AG08395 (cell line): ENCODE data around the gene ERC1.
A peak's percentile ranks its signal among the peaks of the same experiment; 100 is the strongest.
"Not testable (repeated sequence)": the region's sequence is repeated elsewhere in the genome, so short reads cannot be mapped to it uniquely, and the experiment has no call there.

Experiments used
- DNase-seq: peaks from one replicate; pipeline ENCODE4 v3.0.0; 2012; ENCODE audit warnings: mixed read lengths, low spot score

The ERC1 gene

DNA sequence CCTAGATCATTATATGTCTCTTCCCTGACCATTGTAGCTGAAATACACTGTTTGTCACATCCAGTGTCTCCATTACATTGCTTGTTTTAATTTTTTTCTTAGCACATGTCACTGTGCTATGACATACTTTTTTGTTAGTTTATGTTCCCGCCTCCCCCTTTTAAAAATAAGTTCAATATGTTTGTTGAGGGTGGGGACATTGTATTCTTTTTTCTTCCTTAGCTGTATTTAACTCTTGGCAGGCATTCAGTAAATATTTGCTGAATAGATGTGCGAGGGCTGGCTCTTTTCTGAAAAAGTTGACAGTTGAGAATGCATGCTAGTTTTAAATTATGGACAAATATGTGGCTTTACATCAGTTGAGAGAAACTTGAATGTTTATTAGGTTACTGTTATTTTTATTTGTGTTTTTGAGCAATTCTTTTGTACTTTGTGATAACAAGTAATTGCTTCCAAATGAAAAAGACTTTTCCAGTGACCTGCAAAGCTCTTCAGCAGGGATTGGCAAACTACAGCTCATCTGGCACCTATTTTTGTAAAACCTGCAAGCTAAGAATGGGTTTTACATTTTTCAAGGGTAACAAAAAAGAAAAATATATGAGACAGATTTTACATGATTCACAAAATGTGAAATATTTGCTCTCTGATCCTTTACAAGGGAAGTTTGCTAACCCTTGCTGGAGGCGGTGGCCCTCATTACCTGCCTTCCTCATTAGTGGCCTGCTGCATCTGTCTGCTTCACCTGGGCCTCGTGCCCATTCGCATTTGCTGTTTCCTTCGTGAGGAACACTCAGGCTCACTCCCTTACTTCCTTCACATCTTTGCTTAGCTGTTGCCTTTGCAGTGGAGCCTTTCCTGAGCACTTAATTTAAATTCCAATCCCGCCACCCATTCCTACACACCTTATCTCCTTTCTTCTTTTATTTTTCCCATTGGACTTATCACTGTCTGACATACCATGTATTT, 229.4 kb downstream of the ERC1 start:
- DNase-seq: no peak

DNA sequence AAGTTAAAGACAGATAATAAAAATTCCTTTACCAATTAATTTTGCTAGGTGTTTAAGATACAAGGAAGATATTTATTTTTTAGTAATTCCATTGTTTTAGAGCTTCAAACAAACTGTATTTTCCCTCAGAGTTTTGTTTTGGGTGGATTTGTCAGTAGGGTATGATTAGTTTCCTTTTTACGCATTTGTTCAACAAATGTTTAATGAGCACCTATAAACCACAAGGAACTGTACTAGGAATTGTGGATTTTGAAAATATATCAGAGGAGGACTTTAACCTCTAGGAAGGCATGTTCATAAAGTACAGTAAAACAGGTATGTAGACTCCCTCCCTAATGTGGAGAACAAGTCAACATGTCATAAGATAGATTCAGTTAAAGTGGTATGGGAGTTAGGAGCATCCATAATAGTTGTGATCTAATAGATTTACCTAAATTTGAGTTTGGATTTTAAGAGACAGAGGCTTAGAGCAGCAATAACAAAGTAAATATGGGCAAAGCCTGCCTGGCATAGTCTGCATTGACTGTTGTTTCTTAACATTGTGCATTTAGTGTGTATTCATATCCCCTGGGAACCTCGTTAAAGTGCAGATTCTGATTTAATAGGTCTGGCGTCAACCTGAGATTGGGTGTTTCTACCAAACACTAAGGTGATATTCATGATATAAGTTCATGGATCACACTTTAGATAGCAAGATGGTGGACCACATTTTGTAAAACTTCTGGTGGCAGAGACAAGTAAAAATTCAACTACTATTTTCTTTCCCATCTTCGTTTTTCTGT, 232.0 kb downstream of the ERC1 start:
- DNase-seq: no peak

DNA sequence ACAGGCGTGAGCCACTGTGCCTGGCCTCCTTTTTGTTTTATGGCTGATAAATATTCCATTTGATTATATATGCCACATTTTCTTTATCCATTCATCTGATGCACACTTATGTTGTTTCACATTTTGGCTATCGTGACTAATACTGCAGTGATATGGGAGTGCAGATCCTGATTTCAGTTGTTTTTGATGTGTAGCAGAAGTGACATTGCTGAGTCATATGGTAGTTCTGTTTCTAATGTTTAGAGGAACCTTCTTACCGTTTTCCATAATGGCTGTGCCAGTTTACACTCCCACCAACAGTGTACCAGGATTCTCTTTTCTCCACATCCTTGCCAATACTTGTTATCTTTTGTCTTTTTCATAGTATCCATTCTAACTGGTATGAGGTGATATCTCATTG, 235.9 kb downstream of the ERC1 start:
- no peak for DNase-seq

DNA sequence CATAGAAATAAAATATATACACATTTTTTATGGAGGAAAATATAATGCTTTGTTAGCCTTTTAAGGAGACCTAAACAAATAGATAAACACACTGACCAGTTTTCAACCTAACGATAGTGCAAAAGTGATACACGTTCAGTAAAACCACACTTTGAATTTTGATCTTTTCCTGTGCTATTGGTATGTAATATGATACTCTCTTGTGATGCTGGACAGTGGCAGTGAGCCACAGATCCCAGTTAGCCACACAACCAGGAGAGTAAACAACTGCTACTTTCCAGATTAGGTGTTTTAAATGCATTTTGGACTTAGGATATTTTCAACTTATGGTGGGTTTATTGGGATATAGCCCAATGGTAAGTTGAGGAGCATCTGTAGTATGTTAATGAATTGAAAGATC, 243.1 kb downstream of the ERC1 start:
- DNase-seq: peak; percentile 4

DNA sequence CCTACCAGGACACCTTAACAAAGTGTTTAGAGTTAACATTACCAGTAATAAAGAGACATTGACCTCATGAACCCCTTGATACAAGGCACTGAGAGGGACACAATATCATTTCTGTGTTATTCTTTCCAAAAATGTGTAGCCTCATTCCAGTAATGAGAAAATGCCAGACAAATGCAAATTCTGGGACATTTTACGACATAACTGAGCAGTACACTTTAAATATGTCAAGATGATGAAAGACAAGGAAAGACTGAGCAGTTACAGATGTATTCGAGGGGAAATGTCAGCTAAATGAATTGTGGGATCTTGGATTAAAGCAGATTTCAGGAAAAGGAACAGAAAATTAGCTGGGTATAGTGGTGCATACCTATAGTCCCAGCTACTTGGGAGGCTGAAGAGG, 255.6 kb downstream of the ERC1 start:
- DNase-seq: no peak

DNA sequence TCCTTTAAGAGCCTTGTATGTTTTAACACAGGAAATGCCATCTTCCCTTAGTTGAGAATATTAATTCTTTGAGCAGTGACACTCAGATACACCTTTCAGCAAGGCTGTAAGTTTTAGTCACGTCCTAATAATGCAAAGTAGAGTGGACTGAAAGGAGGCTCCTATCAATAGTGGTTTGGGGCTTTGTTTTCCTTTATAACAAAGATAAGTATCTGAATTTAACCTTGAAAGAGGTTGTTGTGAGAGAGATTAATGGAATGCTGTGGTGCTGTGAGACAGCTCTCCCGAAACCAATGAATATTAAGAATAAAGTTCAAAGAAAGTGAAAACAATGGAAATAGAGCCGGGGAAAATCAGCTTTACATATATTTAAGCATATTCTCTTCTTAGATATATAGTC, 259.6 kb downstream of the ERC1 start:
- no peak for DNase-seq

DNA sequence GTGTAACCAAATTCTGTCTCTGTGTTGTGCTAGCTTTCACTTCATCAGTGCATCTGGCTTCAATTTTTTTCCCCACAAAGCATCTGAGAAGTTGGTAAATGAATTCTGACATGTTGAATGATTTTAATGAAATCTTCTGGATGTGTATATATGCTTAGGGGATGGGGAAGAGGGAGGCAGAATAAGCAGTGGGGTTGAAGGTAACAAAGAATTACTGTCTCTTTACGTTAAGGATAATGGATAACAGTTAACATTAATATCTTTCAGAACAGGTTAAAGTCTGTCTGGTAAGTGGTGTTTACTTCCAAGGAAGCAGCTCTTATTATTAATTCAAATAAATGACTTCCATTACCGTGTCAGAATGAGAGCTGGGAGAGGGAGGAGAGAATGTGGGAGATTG, 261.7 kb downstream of the ERC1 start:
- no peak for DNase-seq

DNA sequence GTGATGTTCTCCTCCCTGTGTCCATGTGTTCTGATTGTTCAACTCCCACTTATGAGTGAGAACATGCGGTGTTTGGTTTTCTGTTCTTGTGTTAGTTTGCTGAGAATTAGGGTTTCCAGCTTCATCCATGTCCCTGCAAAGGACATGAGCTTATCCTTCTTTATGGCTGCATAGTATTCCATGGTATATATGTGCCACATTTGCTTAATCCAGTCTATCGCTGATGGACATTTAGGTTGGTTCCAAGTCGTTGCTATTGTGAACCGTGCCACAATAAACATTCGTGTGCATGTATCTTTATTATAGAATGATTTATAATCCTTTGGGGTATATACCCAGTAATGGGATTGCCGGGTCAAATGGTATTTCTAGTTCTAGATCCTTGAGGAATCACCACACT, 264.1 kb downstream of the ERC1 start:
- DNase-seq: not testable (repeated sequence)

DNA sequence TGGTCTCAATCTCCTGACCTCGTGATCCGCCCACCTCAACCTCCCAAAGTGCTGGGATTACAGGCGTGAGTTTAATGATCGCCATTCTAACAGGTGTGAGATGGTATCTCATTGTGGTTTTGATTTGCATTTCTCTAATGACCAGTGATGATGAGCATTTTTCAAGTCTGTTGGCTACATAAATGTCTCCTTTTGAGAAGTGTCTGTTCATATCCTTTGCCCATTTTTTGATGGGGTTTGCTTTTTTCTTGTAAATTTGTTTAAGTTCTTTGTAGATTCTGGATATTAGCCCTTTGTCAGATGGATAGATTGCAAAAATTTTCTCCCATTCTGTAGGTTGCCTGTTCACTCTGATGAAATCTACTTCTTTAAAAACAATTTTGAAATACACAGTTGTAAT, 264.8 kb downstream of the ERC1 start:
- not testable (repeated sequence) for DNase-seq

DNA sequence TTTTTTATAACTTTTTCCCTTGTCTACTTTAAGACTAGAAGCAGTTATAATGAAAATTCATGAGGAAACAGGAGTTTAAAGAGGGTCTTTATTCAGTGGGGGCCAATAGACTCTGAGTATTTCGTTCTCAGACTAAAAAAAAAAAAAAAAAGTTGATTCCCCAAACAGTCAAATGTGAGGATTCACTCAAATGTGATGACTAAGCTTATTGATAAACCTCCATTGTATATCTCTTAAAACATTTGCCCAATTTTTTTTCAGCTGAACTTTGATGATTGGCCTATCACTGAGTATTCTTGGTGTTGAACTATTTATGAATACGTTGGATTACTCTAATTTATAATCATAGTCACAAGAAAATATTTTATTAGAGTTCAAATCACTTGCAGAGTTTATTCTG, 265.3 kb downstream of the ERC1 start:
- no peak for DNase-seq

DNA sequence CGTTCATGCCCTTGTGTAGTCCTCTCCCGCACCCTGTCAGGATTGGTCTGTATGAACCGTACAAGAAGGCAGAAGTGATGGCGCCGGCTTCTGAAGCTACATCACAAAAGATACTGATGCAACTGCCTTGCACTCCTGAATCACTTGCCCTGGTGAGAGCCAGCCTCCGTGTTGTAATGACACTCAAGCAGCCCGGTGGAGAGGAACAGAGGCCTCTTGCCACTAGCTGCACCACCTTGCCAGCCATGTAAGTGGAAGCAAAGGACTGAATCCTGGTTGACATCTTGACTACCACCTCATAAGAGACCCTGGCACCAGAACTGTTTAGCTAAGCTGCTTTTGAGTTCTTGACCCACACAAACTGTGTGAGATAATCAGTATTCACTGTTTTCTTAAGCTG, 266.0 kb downstream of the ERC1 start:
- DNase-seq: no peak

DNA sequence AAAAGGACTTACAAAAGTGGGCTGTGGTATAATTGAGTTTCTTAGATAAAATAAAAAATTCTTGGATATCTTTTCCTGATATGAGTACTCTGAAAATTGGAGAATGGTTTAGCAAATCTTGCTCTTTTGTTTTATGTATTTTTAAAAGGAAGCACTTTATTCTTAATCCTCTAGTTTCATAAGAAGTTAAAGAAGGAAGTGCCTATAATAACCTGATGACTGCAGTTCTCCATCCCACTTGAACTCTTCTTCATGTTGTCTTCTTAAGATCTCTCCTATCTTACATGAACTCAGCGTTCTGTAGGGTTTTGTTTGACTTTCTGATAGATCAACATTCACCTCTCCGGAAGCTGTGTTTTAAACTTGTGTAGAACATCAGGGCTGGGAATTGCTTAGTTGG, 271.0 kb downstream of the ERC1 start:
- no peak for DNase-seq

DNA sequence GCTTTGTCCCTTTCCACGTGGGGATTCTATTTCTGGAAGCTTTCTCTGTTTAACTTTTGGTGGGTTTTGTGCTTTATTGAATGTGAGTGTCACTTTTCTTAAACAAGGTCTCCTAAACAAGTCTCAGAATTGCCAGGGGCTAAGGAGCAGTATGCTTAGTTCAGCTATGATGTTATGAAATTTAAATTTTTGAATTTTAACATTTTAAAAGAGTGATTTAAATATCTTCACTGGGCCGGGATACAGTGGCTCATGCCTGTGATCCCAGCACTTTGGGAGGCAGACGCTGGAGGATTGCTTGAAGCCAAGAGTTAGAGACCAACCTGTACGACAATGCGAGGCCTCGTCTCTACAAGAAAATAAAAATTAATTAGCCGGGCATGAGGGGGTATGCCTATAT, 276.2 kb downstream of the ERC1 start:
- no peak for DNase-seq

DNA sequence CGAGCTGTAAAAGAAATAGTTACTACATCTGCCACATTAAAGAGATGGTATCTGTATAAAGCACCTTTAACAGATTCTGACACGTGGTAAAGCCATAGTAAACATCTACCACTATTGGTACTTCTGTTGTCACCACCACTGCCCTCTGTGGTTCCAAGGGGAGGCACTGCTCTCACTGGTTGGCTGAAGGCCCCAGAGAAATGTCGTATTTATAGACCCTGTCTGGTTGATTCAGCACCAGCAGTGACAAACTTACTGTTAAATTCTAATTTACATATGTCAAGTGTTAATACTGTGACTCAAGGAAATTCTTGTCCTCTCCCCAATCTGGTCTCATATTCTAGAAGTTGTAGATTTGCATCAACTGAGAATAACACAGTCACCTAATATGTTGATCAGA, 281.1 kb downstream of the ERC1 start:
- no peak for DNase-seq

DNA sequence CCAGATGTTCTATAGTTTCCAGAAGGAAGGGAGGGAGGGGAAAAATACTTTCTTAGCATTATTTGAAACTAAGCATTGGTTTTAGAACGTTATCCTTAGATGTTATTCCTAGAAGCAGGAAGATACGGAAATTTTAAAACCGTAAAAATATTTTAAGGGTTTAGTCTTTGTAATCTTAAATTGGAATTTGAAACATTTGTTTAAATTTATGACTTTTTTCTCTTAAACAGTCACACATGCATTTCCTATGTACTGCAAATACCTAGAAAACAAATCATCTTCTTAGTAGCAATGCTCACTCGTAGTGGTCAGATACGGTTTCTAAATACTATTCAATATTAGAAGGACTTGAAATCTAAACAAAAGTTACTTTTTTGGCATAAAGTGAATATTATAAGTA, 282.0 kb downstream of the ERC1 start:
- DNase-seq: no peak

DNA sequence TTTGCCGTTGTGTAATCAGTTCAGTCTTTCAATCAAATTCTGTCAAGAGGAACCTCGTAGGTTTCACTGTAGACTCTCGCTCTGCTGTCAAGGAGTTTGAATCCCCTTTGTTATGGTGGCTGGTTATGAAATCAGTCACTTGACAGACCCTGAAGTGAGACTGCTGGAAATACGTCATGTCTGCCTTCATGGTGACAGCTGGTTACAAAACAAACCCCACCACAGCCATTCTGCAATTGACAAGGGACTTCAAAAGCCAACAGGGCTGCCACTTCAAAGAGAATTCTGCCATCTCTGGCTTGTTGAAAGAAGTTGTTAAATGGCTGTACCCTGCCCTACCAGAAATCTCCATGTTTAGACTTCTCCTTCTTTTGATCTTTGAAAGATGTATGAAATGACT, 286.9 kb downstream of the ERC1 start:
- DNase-seq: no peak

DNA sequence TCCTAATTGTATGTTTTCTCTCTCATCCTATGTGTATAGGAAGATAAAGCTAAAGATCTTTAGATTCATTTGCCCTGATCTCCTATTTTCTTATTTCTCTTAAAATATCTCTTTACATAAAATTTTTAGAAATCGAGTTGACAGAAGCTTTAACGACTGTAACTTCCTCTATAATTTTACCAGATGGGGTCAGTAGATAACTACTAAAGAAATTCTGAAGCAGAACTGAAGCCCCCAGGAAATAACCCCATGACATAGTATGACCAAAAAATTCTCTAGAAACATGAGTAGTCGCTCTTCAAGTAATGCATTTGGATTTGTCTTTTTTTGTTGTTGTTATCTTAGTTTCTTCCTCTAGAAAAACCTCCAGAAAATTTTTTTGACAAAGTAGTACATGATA, 288.0 kb downstream of the ERC1 start:
- no peak for DNase-seq

DNA sequence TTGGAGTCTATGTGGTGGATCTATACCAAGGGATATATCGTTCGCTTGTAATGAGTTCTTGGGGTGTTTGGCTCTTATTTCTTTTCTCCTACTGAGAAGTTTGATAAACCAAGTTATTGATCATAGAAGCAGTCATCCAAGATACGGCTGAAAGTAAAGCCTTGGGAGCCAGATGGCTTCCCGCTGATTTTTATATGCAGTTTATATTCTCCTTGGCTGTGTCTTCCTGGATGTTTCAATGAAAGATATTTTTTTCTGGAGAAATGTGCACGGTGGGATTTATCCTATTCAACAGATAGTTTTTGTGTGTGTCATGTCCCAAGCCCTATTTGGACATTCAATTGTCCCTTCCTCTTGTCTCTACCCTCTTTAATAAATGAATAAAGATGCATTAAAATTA, 289.0 kb downstream of the ERC1 start:
- DNase-seq: no peak

DNA sequence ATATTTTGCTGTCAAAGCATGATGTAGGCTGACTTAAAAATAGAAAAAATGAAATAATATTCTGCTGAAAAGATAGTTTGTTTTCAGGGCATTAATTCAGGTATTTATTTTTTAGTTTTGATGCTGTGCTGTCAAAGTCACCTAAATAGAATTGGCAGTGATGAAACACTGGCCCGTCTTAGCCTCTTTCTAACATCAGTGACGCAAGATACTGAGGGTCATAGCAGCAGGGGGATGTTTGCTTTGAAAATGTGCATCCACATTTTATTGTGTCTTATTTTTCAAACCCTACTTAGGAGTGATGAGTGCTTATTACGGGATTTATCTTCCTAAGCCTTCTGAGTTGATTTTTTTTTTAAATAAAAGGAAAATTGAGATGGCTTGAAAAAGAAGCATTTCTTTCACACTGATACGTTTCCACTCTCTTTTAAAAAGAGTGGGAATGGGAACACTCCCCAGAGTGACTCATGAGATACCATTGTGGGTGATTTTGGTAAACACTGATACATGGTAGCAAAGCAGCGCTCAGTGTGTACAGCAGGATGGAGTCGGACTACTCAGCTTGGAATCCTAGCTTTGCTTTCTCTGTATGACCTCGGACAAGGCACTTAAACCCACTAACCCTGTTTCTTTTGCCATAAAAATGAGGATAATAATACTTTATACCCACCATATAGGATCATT, 290.8 kb downstream of the ERC1 start:
- DNase-seq: peak; percentile 74

DNA sequence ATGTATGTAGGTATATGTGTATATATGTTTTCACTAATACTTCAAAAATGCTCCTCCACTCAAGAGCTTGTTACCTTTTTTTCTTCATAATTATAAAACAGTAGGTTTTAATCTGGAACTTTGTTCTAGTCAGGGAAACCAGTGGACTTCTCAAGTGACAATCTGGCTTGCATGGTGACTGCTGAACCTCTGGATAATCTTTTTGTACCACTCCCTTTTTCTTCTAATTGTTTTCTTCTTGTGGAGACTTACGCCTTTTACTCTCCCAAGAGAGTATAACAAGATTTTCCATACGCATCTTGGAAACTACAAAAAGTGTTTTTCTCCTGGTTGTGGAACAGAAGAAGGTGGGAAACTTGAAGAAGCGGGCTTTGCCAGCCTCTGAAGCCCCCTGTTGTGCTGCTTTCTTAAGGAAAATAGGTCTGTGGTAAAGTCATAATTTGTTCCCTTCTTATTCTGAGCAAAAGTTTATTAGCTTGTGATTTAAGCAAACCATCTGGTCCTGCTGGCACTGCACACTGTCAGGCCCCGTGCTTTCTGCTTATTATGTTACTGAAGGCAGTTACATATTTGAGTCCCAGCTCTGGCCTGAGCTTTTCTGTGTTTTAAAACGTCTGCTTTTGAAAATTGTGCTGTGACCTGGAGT, 291.8 kb downstream of the ERC1 start:
- peak; percentile 27 for DNase-seq

DNA sequence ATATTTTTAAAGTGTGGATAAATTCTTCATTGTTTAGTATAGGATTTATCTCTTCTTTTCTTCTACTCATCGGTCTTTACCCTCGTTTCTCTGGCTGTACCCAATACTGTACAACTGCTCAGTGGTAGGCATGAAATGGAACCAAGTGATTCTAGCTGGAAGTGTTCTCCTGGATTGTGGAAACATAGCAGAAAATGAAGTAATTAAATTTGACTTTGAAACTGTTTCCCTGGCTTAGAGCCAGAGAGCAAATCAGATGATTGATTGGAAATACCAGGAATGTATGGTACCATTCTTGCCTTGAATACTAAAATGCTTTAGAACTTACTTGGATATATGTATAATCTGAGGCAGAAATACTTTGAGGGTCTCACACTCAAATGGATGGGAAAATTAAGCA, 292.3 kb downstream of the ERC1 start:
- DNase-seq: no peak

DNA sequence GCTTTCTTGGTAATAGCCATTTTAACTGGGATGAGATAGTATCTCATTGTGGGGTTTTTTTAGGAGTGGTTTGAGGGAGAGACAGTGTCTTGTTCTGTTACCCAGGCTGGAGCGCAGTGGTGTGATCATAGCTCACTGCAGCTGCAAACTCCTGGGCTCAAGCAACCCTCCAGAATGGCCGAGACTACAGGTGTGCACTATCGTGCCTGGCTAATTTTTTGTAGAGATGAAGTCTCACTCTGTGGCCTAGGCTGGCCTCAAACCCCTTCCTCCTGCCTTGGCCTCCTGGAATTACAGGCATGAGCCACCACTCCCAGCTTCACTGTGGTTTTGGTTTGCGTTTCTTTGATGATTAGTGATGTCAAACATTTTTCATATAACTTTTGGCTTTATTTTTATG, 293.6 kb downstream of the ERC1 start:
- no peak for DNase-seq
